Subcutaneous adipose tissue (tissue), 4 donors: ENCODE measurements around the gene SLC30A7. TPM values are rescaled to one million over a fixed set of nuclear protein-coding genes. Genes with fewer than 3 reads are reported as not detected.

Experiments
- CTCF ChIP-seq: fragments of 450-650 bp; IDR thresholded peaks from one replicate; pipeline ENCODE4 v1.5.1; 2016; ENCODE audit warnings: low read depth, mild to moderate bottlenecking, control low read depth, antibody characterized with exemption, moderate library complexity
- total RNA-seq, 4 donors: library from RNA; depleted of rRNA; stranded (reverse); fragments of >200 nt; gene quantifications; one replicate each; pipeline ENCODE4 v1.1.0, GENCODE V29; 2016

The SLC30A7 gene
- total RNA-seq, 4 donors from 2014 or later, result 19.4 to 27.6 (median 26.4) TPM

- no peak for TF ChIP-seq CTCF
These were observed 19.6 kb upstream of the SLC30A7 start for GRCh38 chr1:100876291-100876690.

- TF ChIP-seq CTCF, result no peak
These were observed 16.5 kb upstream of the SLC30A7 start for GRCh38 chr1:100879422-100879821.

GRCh38 chr1:100881687-100882086 lies 14.2 kb upstream of the SLC30A7 start:
- no peak for TF ChIP-seq CTCF

GRCh38 chr1:100882698-100883097 lies 13.2 kb upstream of the SLC30A7 start:
- no peak for TF ChIP-seq CTCF

GRCh38 chr1:100883963-100884362 lies 11.9 kb upstream of the SLC30A7 start:
- no peak for TF ChIP-seq CTCF

- TF ChIP-seq CTCF, result no peak
These were observed 4.5 kb upstream of the SLC30A7 start for GRCh38 chr1:100891380-100891779.

- TF ChIP-seq CTCF, result no peak
These were observed 3.3 kb upstream of the SLC30A7 start for GRCh38 chr1:100892554-100892953.
